22Rv1 (cell line): ENCODE measurements around the gene EPHB1.

Experiments
- ZFX ChIP-seq: fragments of 450-650 bp; IDR thresholded peaks from 2 replicates; pipeline ENCODE4 v1.6.1; 2017; ENCODE audit warnings: antibody characterized with exemption, borderline replicate concordance
- TF ChIP-seq, protein P1 (sequence below): fragments of 450-650 bp; IDR thresholded peaks from 2 replicates; pipeline ENCODE4 v1.5.1; 2017; ENCODE audit warnings: mild to moderate bottlenecking

DNA sequence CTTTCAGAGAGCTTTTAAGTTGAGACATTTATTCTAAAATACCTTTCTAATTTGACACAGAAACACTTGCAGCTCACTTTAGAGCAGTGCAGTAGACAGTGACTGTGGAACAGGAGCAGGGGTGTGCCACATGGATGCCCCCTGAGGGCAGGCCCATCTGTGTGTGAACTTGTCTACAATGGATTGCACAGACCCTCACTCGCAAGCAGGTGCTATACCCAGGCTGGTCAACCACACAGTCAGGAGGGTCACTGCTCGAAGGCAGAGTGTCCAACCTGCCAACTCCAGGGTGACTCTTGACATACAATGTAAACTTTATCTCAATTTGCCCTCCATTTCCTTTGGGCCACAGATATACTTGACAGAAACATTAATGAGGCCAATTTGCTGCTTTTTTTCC is 437.2 kb downstream of the EPHB1 start:
- TF ChIP-seq, protein P1, sequence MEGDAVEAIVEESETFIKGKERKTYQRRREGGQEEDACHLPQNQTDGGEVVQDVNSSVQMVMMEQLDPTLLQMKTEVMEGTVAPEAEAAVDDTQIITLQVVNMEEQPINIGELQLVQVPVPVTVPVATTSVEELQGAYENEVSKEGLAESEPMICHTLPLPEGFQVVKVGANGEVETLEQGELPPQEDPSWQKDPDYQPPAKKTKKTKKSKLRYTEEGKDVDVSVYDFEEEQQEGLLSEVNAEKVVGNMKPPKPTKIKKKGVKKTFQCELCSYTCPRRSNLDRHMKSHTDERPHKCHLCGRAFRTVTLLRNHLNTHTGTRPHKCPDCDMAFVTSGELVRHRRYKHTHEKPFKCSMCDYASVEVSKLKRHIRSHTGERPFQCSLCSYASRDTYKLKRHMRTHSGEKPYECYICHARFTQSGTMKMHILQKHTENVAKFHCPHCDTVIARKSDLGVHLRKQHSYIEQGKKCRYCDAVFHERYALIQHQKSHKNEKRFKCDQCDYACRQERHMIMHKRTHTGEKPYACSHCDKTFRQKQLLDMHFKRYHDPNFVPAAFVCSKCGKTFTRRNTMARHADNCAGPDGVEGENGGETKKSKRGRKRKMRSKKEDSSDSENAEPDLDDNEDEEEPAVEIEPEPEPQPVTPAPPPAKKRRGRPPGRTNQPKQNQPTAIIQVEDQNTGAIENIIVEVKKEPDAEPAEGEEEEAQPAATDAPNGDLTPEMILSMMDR = no peak
- no peak for TF ChIP-seq ZFX
